SK-MEL-5 (cell line): ENCODE measurements around the gene RRP7A. TPM values are rescaled to one million over a fixed set of nuclear protein-coding genes. Genes with fewer than 3 reads are reported as not detected.
"Not testable (repeated sequence)": the region's sequence is repeated elsewhere in the genome, so short reads cannot be mapped to it uniquely, and the experiment has no call there.

Experiments
- DNase-seq: peaks from one replicate; pipeline ENCODE4 v3.0.0-alpha.2; 2016; ENCODE audit warnings: low read depth, low spot score
- in situ Hi-C: cut with HindIII; loops from 2 replicates; pipeline ENCODE4 v1.10.0; 2016; ENCODE audit warnings: low sequenced_read_pairs, high pct_unique_total_duplicates, low pct_unique_long_range_greater_than_20kb
- total RNA-seq: library from RNA; depleted of rRNA; stranded (reverse); fragments of >200 nt; shearing (Covaris generic); gene quantifications from 2 replicates; pipeline ENCODE4 v1.2.3, GENCODE V29; 2014

Gene RRP7A
- total RNA-seq, 1 experiment from 2014 or later, result 85.2 TPM

DNA sequence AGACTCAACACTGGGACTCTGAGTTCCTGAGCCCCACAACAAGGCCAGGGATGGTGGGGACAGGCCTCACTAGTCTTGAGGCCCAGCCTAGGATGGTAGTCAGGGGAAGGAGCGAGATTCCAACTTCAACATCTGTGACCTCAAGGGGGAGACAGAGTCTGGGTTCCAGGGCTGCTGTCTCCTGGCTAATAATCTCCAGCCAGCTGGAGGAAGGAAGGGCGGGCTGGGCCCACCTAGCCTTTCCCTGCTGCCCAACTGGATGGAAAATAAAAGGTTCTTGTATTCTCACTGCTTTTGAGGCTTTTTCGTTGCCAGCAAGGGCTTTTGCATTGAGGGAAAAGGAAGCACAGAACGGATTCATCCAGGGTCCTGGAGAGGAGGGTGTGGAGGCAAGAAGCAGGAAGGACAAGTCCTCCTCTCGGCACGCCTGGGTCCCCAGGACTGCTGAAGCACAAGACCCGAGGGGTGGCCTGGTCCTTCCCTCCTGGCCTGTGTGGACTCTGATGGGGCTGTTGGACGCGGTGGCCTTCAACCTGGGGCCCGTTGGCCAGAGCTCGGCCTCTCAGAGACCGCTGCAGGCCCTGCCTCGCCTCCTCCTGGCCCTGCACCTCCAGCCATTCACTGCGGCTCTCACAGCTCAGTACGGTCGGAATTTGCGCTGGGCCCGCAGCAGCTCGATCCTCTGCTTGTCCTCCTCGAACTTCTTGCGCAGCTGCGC, 7.2 kb downstream of the RRP7A start:
- peak; percentile 60 for DNase-seq
- in situ Hi-C loops, result not testable (repeated sequence)

GRCh38 chr22:42511401-42511891, 8.2 kb downstream of the RRP7A start:
- in situ Hi-C loops, result no loop called here
- no peak for DNase-seq

GRCh38 chr22:42509548-42509947, 10.0 kb downstream of the RRP7A start:
- in situ Hi-C loops, result no loop called here
- no peak for DNase-seq

DNA sequence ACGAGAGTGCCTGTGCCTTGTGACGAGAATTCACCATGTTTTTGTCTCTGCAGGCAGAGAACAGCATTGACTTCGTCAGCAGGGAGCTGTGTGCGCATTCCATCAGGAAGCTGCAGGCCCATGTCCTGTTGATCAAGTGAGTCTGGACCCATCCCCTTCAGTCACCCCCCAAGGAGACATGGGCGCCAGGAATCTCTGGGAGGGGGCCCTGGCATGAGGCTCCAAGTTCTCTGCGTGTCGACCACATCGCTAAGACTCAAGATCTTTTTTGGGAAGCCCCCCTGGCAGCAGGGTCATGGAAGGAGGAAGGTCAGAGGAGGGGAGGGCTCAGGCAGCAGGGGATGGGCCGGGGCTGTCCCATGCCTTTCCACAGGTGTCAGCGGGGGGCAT, 10.6 kb downstream of the RRP7A start:
- in situ Hi-C loops, DNase-seq: not testable (repeated sequence)

DNA sequence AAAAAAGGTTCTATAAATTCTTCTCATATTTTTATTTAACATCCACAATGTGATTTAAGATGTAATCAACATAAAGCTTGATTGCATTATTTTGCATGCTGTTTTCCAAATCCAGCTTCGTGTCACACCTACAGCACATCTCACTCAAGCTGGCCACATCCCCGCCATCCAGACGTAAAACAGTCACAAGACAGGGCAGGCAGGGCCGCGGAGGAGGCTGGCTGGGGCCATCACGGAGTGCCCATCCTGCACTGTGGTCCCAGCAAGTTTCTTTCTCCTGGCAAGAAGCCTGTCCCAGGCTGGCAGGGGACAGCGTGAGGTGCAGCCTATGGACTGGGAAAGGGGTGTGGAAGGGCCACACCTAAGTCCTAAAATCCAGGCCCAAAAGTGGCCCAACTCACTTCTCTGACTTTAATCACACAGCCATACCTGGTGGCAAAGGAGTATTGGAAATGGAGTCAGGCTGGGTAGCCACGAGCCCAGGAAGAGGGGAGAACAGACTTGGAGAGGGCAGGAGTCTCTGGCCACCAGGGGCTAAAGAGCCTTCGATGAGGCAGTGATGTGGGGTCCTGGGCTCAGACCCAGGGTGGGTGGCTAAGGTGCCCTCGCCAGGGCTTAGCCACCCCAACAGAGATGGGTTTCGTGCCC, 11.1 kb downstream of the RRP7A start:
- DNase-seq, in situ Hi-C loops: not testable (repeated sequence)

- in situ Hi-C loops, result no loop called here
- no peak for DNase-seq
These were observed 18.8 kb downstream of the RRP7A start for GRCh38 chr22:42500836-42501179.

GRCh38 chr22:42500161-42500835, 19.3 kb downstream of the RRP7A start:
- no peak for DNase-seq
- in situ Hi-C loops, result no loop called here

GRCh38 chr22:42499773-42500160, 19.8 kb downstream of the RRP7A start:
- in situ Hi-C loops, result not testable (repeated sequence)

GRCh38 chr22:42495533-42496141, 24.0 kb downstream of the RRP7A start:
- in situ Hi-C loops, DNase-seq: not testable (repeated sequence)

More at GRCh38 chr22:42499773-42500160, 19.8 kb downstream of the RRP7A start:
- DNase-seq, result not testable (repeated sequence)

GRCh38 chr22:42493393-42493792, 26.2 kb downstream of the RRP7A start:
- DNase-seq, result no peak
- in situ Hi-C loops, result no loop called here

GRCh38 chr22:42492323-42492690, 27.3 kb downstream of the RRP7A start:
- no peak for DNase-seq
- in situ Hi-C loops, result no loop called here

GRCh38 chr22:42490243-42490832, 29.3 kb downstream of the RRP7A start:
- in situ Hi-C loops, result no loop called here
- DNase-seq, result no peak

DNA sequence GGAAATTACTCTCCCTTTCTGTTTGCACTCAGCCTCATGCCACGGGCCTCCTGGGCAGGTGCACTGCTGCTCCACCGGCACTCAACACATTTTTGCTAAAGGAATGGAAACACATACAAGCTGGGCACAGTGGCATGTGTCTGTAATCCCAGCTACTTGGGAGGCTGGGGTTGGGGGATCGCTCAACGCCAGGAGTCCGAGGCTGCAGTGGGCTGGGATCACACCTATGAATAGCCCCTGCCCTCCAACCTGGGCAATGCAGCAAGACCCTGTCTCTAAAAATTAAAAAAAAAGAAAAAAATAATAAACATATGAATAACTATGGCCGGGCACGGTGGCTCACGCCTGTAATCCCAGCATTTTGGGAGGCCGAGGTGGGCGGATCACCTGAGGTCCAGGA, 30.6 kb downstream of the RRP7A start:
- DNase-seq, result no peak
- in situ Hi-C loops, result no loop called here

DNA sequence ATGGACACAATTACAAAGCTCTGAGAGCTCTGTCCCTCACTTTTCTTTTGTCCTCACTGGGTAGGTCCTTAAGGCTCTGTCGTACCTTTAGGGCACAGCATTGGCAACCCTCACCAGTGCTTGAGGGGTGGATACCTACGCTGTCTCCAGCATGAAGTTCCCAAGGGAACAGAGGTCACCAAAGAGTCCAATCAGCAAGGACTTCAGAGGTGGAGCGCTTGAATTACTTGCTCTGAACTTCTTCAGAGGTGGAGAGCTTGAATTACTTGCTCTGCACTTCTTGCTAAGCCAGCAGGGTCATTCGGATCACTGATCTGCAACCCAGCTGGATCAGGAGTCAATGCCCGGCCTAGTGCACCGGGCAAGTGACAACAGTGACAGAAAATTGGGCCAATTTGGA, 35.1 kb downstream of the RRP7A start:
- DNase-seq, result no peak
- in situ Hi-C loops, result no loop called here

- in situ Hi-C loops, DNase-seq: not testable (repeated sequence)
These were observed 35.9 kb downstream of the RRP7A start for GRCh38 chr22:42483610-42484223.

DNA sequence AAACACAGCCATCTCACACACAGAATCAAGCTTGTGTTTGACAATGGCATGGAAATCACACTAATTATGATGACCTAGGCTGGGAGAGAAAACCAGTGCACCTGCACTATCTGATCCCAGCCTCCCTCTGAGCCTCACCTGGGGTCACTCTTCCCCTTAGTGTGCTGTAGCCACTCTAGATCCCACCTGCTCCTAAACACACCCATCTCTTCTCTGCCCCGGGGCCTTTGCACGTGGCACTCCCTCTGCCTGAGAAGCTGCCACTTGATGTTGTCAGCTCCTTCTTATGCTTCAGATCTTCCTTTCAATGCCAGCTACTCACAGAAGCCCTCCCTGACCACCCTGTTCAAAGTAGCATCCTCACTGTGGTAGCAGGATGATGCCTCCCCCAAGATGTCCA, 44.5 kb downstream of the RRP7A start:
- DNase-seq, result no peak
- in situ Hi-C loops, result no loop called here

DNA sequence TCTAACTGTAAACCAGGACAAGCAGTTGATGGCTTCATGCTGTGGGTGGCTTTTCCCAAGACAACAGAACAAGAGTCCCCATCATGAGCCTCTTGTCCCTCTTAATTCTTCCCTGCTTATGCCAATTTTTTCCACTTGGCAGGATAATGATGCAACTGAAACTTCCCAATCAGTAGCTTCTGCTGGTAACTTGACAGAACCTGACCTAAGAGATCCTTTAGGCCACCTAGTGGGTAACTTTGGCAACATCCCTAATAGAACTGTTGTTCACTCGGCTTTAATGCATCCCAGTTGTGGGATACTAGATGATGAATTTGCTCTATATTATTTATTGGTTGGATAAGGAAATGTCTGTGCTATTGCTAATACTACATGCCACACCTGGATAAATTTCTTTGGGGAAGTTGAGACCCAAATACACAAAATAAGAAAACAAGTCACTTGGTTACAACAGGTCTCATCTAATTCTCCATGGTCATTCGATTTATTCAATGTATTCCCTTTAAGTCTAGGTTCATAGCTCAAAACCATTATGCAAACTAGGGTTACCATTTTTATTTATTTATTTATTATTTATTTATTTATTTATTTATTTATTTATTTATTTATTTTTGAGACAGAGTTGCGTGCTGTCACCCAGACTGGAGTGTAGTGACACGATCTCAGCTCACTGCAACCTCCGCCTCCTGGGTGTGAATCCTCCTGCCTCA, 46.0 kb downstream of the RRP7A start:
- in situ Hi-C loops, result no loop called here
- DNase-seq, result peak; percentile 83
